Activated CD8-positive, alpha-beta memory T cell treated with anti-CD3 and anti-CD28 coated beads for 4 hours (primary cell): ENCODE results near the gene CSTPP1.
"Not testable (repeated sequence)": the region's sequence is repeated elsewhere in the genome, so short reads cannot be mapped to it uniquely, and the experiment has no call there.

Experiments
- DNase-seq, 2 donors: peaks; one replicate each; pipeline ENCODE4 v3.0.0-alpha.2; 2020; ENCODE audit warnings: low read depth in 2 of 2

Gene CSTPP1

DNA sequence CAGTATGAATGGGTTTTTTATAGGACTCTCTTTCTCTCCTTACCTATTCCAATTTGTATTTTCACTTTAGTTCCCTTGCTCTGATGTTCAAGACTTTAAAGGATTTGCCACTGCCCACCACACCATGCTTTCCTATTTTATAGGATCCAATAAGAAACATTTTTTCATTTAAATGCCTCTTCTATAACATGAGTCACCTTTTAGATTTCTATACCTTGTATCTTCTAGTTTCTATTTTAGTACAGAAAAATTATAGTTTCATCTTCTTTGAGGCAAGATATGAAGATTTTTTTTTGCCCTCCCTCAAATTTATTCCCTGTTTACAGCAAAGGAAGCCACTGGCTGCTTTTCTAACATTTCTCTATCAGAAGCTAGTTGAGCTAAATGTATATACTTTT is 163.4 kb downstream of the CSTPP1 start:
- no peak for DNase-seq

DNA sequence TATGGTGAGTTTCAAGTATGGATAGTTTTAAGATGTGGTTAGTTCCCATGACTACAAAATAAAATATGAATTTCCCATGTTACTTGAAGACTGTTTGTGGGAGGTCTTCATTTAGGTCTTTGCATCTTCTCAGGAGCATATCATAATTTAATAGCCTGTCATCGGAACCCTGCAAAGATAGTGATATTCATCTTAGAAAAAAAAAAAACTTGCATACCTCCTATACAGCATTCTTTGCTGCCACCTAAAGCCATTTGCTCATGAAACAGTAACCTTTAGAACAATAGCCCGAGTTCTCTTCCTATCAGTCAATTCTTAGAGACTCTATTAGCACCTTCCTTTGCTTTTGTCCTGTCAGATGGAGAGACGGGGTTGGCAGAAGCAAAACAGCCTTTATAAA is 164.8 kb downstream of the CSTPP1 start:
- DNase-seq = no peak

DNA sequence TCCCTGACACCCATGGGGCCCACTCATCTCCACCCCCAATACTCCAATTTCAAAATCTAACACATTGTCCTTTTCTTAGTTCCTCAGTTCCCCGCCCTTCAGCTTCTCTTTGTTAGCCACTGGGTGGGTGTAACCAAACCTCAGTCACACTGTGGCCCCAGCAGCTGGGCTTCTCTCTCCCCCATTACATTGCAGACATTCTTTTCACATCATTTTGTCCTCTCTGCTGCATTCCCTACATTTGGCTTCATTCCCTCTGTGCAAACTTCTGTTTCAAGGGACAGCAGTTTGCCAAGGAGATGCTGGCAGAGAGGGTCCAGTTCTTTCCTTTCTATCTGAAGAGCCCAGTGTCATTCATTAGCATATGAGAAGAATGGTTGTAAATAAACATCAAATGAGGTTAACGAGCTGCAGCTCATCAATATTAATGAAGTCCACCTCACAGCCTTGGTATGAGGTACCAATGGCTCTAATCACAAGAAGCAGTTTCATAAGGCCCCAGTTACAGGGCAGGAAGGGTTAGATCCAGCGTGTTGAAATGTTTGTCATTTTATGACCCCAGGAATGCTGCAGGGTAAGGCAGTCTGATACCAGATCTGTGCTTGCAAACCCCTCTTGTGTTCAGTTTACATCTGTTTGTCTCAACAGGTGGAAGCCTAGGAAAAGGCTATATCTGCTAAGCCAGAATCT is 167.8 kb downstream of the CSTPP1 start:
- no peak for DNase-seq

DNA sequence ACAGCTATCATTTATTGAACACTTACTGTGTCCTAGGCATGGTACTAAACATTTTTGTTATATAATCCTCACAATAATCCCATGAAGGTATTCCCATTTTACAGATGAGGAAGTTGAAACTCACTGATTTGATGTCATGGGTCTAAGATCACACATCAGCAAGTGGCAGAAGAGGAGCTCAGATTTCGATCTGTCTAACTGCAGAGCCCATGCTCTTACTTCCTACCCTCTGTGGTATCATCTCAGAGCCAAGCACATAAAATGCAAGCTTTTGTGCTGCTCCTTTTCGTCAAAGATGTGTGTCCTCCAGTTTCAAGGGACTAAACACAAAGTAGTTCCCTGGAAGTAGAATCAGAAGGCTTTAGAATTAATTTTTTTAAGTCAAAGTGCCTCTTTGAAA is 169.0 kb downstream of the CSTPP1 start:
- DNase-seq = no peak

DNA sequence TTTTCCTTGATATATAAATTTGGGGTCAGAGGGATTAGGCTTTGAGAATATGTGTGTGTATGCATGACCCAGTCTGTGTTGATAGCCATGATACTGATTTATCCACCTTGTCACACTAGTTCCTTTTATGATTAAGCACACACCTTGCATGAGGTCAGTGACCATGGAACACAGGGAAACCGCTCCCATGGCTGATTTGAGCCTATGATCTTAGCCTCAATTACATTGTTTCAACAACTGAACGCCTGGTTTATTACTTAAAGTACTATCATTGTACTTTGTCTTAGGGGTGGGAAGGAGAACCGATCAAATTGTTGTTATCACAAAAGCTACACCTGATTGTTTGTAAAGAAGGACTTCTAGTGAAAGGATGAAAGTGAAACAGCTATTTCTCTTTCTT is 169.4 kb downstream of the CSTPP1 start:
- DNase-seq = no peak

DNA sequence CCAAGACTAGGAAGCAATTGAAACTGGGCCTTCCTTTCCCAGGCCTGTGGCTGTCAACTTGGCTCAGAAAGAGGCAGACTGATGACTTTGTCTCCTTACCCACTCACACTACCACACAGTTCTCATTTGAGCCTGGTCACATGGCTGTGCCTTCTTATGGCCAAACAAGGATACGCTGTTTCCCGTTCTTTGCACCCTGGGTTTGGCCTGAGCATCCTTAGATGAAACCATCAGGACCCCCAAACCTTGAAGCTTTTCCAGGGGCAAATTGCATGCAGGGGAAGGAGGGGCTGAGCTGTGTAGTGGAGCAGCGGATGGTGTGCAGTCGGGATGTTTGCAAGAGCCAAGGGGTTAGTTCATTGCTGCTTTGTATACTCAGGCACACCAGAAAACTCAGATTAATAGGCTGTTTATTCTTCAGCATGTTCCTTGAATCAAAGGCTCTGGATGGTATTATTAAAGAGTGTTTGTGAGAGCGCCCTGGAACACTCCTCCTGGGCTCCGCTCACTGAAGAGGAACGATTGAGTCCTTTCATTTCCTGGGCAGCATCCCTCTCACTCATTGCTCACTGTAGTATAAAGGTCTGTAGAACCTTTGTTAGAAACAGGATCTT is 170.3 kb downstream of the CSTPP1 start:
- DNase-seq = no peak

DNA sequence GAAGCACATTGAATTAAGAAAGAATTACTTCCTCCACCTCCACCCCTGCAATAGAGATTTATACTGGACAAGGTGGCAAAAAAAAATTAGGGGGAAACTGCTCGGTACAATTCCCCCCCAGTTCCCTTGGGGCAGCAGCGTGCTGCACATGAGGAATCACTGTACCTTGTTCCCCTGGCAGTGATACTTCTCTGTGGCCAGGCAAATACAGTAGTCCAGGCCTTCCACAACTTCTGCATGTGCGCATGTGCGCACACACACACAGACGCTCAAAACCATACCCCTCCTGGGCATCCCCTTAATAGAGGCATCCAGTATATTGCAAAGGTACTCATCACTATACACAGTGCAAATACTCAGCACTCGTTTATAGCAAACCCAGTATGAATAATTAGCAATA is 171.2 kb downstream of the CSTPP1 start:
- DNase-seq = no peak

DNA sequence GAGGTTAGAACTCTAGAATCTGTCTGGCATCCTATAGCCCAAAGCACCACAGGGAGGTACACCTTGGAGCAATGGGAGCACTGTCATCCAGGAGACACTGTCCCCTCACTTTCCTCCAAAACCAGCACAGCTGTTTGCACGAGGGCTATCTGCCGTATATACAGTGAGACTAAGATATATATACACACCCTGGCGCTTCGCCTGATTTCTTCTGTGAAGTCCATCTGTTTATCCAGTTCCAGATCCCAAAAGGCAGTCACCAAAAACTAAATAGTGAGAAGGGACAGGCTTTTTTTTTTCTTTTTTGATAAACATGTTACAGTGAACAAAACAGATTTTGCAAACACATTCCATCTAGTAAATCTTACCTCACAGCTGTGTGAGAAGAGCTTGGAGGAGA is 171.7 kb downstream of the CSTPP1 start:
- no peak for DNase-seq

DNA sequence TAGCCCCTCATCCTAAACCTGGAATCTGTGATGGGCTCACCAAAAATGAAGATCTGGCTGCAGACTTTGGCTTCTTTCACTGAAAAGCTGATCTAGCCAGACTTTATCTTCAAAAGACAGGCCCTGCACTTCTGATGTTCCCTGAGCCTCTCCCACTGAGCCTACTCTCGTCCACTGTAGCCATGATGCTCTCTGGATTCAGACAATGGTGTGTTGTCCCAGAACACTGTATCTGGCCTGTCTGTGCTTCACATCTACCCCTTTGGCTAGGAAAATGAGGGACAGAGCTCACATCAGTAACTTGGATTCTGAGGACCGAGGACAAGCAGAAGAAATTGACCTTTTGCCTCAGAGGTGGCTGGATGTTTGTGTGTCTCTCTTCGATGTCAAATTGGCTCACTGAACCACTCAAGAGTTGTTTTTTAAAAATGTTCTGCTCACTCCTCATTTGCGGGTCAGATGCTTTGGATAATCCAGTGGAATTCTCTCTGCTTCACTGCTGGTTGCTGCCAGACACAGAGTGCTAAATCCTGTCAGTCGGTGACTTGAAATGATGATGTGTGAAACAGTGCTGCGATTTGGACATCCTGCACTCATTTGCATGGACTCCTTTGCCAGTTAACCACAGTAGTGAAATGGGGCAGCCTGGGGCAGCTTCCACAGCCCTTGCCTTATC is 172.6 kb downstream of the CSTPP1 start:
- no peak for DNase-seq

DNA sequence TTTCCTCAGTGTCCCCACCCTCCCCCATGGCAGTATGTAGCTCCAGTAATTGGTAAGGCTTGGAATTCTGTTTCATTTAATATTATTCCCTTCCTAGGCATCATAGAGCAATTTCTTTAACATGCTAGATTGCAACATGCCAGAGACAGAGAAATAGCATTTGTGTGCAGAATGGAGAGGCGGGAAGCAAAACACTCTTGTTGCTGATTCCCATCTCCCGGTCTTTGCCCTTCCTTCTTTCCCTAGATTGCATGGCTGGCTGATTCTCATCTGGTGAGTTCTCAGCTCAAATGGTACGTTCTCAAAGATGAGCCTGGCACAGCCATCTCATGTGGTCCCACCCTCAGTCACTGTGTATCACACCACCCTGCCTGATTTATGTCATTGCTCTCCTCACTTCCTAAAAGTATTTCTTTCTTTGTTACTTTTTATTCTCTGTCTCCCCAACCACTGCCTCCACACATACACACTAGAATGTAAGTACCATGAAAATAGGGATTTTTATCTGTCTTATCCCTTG is 173.2 kb downstream of the CSTPP1 start:
- DNase-seq = no peak

DNA sequence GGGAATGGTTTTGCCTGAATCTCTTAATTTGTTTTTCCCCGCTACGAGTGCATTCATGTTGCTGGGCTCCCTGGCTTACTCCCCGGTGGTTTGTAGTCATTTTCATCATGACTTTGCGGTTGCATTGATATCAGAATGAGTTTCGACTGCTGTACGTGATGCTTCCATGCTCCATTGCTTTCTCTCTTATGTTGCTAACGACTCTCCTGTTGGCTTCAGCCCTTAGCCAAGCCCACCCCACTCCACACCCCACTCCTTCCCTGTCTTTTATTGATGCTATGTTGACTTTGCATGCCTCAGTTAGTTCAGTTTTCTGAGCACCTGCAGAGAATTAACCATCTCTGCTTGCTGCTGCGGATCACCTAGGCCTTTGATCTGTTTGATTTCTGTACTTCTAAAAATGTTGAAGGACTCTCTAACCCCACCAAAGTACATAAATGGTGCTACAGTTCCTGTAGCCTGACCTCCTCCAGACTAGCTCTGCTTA is 174.8 kb downstream of the CSTPP1 start:
- no peak for DNase-seq

DNA sequence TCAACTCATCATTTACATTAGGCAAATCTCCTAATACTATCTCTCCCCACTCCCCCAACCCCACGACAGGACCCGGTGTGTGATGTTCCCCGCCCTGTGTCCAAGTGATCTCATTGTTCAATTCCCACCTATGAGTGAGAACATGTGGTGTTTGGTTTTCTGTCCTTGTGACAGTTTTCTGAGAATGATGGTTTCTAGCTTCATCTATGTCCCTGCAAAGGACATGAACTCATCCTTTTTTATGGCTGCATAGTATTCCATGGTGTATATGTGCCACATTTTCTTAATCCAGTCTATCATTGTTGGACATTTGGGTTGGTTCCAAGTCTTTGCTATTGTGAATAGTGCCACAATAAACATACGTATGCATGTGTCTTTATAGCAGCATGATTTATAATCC is 176.4 kb downstream of the CSTPP1 start:
- not testable (repeated sequence) for DNase-seq

DNA sequence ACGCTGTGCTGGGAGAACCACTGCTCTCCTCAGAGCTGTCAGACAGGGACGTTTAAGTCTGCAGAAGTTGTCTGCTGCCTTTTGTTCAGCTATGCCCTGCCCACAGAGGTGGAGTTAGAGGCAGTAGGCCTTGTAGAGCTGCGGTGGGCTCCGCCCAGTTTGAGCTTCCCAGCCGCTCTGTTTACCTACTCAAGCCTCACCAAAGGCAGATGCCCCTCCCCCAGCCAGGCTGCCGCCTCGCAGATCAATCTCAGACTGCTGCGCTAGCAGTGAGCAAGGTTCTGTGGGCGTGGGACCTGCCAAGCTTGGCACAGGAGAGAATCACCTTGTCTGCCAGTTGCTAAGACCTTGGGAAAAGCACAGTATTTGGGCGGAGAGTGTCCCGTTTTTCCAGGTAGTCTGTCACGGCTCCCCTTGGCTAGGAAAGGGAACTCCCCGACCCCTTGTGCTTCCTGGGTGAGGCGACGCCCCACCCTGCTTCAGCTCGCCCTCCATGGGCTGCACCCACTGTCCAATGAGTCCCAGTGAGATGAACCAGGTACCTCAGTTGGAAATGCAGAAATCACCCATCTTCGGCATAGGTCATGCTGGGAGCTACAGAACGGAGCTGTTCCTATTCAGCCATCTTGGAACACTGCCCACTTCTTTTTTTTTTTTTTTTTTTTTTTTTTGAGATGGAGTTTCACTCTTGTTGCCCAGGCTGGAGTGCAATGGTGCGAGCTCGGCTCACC is 182.6 kb downstream of the CSTPP1 start:
- DNase-seq = not testable (repeated sequence)

DNA sequence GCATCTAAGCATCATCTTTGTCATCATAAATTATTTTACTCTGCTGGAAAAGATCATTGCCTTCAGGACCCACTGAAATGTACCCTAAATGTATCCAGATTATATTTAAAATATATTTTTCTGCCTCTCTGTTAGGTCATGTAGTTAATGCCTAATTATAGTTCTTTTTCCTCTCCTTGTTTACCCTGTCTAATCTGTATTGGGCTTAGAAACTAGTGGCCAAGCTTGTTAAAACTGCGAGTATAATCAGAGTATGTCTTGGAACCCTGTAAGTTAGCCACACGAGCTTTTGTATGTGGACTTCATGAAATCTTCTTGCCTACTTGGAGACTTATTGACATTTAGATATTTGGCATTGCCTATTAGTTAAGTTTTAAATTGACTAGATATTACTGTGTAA is 184.5 kb downstream of the CSTPP1 start:
- DNase-seq = no peak

DNA sequence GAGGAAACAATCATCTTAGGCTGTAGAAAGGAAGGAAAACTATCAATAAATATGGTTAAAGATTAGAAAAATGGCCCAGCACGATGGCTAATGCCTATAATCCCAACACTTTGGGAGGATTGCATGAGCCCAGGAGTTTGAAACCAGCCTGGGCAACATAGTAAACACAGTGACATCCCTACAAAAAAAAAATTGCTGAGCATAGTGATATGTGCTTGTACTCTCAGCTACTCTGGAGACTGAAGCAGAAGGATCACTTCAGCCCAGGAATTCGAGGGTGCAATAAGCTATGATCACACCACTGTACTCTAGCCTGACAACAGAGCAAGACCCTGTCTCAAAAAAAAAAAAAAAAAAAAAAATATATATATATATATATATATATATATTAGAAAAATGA is 185.2 kb downstream of the CSTPP1 start:
- DNase-seq = no peak

DNA sequence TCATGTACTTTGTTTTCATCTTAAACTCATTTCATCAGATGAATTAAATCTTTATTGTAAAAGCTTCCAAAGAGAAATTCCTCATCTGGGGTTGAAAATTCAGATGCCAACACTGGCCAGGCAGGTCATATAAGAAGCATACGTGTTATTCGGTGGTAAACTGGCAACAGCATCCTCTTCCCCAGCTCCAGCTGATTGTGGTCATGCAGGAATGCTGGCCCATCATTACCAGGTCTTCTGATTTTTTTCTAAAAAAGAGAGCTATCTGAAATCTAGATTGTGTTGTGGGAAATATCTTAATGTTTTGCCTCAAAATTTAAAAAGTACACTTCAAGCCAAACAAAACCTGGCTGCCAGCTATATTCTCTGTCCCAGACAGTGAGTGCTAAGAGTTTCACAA is 186.5 kb downstream of the CSTPP1 start:
- DNase-seq = no peak

DNA sequence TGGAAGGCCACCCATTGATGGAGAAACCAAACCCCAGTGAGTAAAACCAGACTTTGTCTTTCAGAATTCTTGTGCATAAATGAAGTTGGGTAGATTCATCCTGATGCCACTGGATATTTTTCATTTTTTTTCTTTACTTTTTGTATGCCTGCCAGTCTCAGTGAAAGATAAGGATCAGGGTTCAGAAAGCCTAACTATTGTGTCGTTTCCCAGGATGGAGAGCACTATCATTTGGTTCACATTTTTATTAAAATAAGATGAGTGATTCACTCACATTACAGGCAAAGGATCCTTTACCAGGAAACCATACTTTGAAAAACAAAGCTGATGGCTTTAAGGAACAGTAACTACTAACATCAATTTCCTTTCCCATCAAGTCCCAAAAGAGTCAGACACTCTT is 188.1 kb downstream of the CSTPP1 start:
- no peak for DNase-seq

DNA sequence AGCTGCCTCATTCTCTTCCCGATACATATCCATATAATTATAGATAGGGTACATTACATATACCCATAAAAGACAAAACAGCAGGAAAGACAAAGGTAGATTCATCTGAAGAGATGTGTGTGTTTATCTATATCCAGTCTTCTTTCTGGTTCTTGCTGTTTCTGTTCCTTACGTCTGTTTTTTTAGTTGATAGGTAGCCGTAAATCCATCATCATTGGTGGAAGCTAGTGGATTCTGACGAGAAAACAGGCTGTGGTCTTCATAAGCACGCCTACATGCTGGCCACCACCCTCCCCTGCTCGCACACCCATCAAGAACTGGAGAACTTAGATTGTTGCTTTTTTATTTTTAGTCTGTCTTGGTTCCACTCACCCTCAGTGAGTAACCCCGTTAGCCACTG is 188.5 kb downstream of the CSTPP1 start:
- DNase-seq = no peak

DNA sequence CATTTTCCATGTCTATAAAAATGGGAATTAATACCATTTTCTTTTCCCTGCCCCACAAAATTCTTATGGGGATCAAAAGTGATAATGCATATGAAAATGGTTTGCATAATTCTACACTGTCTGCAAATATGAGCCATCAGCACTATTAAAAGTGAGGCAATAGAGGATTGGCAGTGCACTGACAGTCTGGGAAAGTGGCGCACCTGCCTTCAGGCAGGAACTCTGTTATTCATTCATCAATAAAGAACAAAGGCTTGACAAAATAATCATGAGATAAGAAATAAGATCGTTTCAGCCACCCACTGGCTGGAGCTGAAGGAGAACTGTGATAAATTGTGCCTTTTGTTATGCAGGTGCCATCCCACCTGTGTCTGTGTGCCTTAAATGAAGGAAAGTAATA is 190.7 kb downstream of the CSTPP1 start:
- no peak for DNase-seq

DNA sequence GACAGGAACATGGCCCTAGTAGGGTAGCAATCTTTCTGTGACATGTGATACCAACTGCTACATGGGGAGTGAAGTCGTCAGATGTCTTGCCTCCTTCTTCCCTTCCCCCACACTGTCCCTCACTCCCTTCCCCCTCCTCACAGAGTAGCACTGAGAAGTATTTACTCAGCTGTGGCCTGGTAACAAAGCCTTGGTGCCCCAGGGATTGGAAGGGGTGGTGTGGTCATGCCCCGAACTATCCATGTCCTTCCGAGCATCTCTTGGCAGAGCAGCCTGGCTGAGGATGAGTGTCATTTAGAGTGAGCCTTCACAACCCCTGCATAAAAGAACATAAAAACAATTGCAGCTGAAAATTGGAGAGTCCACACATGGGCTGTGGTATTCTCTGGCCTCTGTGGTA is 194.0 kb downstream of the CSTPP1 start:
- DNase-seq = no peak

DNA sequence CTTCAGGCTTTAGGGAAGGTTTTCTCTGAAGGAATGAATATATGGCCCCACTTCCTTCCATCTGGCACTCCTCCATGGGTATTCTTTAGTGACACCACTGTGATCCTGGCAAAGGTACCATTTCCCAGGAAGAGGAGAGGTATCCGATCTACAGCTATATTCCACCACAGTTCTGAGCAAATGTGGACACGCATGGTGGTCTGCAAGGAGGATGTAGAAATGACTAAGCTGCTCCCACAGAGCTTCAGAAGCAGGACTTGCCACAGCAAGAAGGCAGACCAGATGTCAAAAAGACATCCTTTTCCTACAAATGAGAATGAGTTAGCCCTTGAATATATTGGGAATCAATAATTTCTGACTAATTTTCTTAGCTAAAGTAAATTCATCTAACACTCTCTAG is 194.6 kb downstream of the CSTPP1 start:
- DNase-seq = no peak

DNA sequence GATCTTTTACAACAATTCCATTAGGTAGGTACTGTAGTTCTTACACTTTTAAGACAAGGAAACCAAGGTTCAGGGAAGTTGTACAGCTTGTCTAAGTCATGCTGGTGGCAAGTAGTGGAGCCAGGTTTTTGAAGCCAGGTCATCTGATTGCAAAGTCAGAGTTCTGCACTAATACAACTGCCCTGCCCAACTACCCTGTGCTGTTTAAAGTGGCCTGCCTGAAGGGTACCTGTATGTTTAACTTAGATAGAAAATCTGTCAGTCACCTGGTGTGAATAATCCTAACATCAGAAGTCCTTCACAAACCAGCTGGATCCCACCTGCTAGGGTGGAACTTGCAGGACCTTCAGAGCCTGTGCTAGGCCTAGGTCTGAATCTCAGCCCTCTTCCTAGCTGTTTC is 195.9 kb downstream of the CSTPP1 start:
- no peak for DNase-seq
